MG63 (cell line): Measurements from ENCODE around the gene SP2. TPM values are rescaled to one million over a fixed set of nuclear protein-coding genes. Genes with fewer than 3 reads are reported as not detected.

ENCODE experiments used
- DNase-seq: peaks from one replicate; pipeline ENCODE4 v3.0.0-alpha.2; 2020
- H3K27me3 ChIP-seq: fragments of 250-450 bp; sonication (Bioruptor Pico); 2 replicates; pipeline ENCODE4 v1.5.1; 2020; ENCODE audit warnings: mild to moderate bottlenecking, moderate library complexity
- H3K36me3 ChIP-seq: fragments of 250-450 bp; sonication (Bioruptor Pico); 2 replicates; pipeline ENCODE4 v1.5.1; 2020; ENCODE audit warnings: mild to moderate bottlenecking, moderate library complexity
- H3K4me3 ChIP-seq: fragments of 250-450 bp; sonication (Bioruptor Pico); 2 replicates; pipeline ENCODE4 v1.5.1; 2020; ENCODE audit warnings: mild to moderate bottlenecking, moderate library complexity
- H3K9me3 ChIP-seq: fragments of 250-450 bp; sonication (Bioruptor Pico); 2 replicates; pipeline ENCODE4 v1.5.1; 2020; ENCODE audit warnings: mild to moderate bottlenecking, moderate library complexity
- total RNA-seq: library from RNA; depleted of rRNA; stranded (reverse); fragments of >200 nt; shearing (Covaris generic); gene quantifications from 2 replicates; pipeline ENCODE4 v1.2.3, GENCODE V29; 2014; ENCODE audit warnings: low replicate concordance

SP2 gene
- total RNA-seq, 1 experiment from 2014 or later: 2.3 TPM

- Histone ChIP-seq H3K4me3 (peak overlapping the region; percentile 29), H3K27me3 (no peaks in the 10 kb centered on the region), H3K9me3 (no peaks in the 10 kb centered on the region), H3K36me3 (no peaks in the 10 kb centered on the region)
- DNase-seq: peak; percentile 83
Measured at GRCh38 chr17:47882247-47882646, 13.8 kb upstream of the SP2 start.

- H3K4me3 ChIP-seq: peak overlapping the region; percentile 29
- H3K27me3 ChIP-seq: no peaks in the 10 kb centered on the region
- no peaks in the 10 kb centered on the region for H3K36me3 ChIP-seq
- no peaks in the 10 kb centered on the region for H3K9me3 ChIP-seq
- no peak for DNase-seq
Measured at GRCh38 chr17:47882695-47883588, 13.1 kb upstream of the SP2 start.

DNA sequence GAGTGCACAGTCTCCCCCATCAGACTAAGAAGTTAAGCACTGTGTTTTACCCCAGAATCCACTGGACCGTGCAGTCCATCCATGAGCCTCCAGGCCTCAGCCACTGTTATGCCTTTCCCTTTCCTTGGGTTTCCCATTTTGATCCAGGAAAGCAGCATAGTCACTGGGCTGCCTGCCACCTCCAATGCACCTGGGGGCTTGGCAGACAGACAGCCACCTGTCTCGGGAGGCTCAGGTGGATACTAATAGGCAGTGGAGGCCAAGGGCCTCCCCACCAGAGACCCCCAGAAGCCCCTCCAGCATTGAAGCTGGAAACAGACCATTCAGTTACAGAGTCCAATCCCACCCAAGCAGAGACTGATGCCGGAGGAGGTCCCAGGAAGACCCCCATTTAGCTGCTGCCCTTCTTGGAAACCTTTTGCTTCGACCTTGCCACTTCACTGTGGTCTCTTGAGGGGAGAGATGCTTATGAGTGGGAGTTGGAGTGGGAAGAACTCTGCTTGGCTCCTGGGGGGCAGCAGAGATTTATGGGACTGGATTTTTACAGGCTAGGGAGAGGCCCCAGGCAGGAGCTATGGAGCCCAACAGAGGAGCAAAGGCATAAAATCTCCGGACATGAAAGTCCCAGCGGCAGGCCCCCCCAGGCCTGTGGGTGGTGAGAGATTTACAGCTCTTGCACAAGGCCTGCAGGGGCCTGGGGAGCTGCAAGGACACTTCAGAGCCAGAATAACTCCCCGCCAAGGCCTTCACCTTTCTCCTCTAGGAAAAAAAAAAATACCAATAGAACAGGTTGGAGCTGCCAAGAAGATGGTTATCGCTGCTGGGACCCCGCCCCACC is 12.2 kb upstream of the SP2 start:
- no peaks in the 10 kb centered on the region for H3K36me3 ChIP-seq
- H3K9me3 ChIP-seq: no peaks in the 10 kb centered on the region
- no peak overlapping the region for H3K4me3 ChIP-seq
- no peak for DNase-seq
- H3K27me3 ChIP-seq: no peaks in the 10 kb centered on the region

DNA sequence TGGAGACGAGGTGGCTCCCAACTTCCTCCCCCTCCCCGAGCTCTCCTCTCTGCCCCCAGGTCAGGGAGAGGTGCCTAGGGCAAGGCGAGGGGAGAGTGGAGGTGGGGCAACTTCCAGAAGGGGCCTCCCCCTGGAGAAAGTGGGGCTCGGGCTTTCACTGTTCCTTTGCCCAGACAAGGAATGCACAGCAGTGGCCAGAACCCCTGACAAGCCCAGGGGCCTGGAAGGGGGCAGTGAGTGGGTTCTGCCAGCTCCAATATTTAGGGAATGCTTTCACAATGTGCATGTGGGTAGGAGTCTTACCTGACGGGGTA is 11.7 kb upstream of the SP2 start:
- Histone ChIP-seq H3K36me3 (no peaks in the 10 kb centered on the region), H3K9me3 (no peaks in the 10 kb centered on the region), H3K27me3 (no peaks in the 10 kb centered on the region), H3K4me3 (no peak overlapping the region)
- no peak for DNase-seq

- no peaks in the 10 kb centered on the region for H3K27me3 ChIP-seq
- no peak for DNase-seq
Measured at GRCh38 chr17:47884905-47885730, 10.9 kb upstream of the SP2 start.

GRCh38 chr17:47888293-47888692 is 7.7 kb upstream of the SP2 start:
- no peak for DNase-seq
- H3K36me3 ChIP-seq: no peaks in the 10 kb centered on the region
- no peaks in the 10 kb centered on the region for H3K9me3 ChIP-seq
- H3K4me3 ChIP-seq: no peak overlapping the region
- H3K27me3 ChIP-seq: no peaks in the 10 kb centered on the region

More at GRCh38 chr17:47884905-47885730, 10.9 kb upstream of the SP2 start:
- no peaks in the 10 kb centered on the region for H3K36me3 ChIP-seq
- no peaks in the 10 kb centered on the region for H3K9me3 ChIP-seq
- H3K4me3 ChIP-seq: no peak overlapping the region

DNA sequence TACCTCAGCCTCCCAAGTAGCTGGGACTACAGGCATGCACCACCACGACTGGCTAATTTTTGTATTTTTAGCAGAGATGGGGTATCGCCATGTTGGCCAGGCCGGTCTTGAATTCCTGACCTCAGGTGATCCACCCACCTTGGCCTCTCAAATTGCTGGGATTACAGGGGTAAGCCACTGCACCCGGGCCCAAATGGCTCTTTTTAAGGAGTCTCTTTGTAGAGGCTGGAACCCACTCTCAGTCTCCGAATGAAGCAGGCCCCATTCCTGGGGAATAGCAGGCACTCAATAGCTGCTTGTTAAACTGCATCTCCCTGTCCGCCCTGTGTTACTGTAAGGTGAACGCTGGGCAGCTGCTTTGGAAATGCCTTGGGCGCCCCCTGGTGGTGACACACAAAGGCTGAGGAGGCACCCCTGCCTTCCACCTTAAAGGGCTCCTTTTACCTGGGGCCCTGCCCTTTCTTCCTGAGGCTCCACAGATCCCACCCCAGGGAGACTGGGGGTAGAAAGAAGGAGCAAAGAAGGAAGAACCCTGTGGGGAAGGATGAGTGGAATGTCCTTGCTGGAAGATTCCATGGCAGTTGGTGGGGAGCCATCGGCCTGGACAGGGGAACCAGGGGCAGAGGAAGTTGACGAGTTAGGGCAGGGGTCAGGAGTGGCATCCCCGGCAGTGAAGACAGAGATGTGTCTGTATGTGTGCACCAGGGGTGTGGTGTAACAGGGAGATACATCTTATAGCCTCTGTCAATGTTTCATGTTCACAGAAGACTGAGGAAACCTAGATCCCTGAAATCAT is 6.1 kb upstream of the SP2 start:
- Histone ChIP-seq H3K9me3 (no peaks in the 10 kb centered on the region), H3K27me3 (no peaks in the 10 kb centered on the region), H3K36me3 (no peaks in the 10 kb centered on the region), H3K4me3 (no peak overlapping the region)
- DNase-seq: peak; percentile 74

DNA sequence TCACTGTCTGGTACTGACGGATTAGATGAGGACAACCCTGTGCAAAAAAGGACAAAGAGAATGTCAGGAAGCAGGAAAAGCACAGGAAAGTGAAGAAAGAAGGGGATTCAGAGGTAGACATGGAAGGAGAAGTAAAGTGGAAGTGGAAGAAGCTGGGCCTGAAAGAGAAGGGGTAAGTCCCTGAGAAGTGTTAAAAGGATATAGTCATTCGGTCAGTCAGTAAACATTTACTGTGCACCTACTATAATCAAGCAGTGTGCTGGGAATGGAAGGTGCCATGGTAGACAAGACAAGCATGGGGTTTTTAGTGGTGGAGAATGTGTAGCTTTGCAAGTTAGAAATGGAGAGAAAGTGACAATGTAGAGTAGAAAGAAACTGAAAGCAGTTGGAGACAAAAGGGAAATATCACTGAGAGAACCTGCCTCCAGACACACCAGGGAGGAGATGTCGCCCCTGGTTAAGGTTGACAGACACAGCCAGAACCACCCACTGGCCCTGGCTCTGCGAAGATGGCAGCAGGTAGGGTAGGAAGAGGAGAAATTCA is 4.4 kb upstream of the SP2 start:
- no peaks in the 10 kb centered on the region for H3K36me3 ChIP-seq
- H3K4me3 ChIP-seq: no peak overlapping the region
- no peak for DNase-seq
- no peaks in the 10 kb centered on the region for H3K27me3 ChIP-seq
- H3K9me3 ChIP-seq: no peaks in the 10 kb centered on the region

GRCh38 chr17:47894498-47895346 is 1.3 kb upstream of the SP2 start:
- H3K27me3 ChIP-seq: no peaks in the 10 kb centered on the region
- H3K36me3 ChIP-seq: peaks cover 13% of the 10 kb centered on the region
- DNase-seq: no peak
- no peaks in the 10 kb centered on the region for H3K9me3 ChIP-seq
- H3K4me3 ChIP-seq: peak overlapping the region; percentile 91

GRCh38 chr17:47895347-47895855 is 635 bp upstream of the SP2 start:
- Histone ChIP-seq H3K27me3 (no peaks in the 10 kb centered on the region), H3K9me3 (no peaks in the 10 kb centered on the region), H3K36me3 (peaks cover 13% of the 10 kb centered on the region), H3K4me3 (peak overlapping the region; percentile 91)
- peak; percentile 27 for DNase-seq

GRCh38 chr17:47896672-47897490 is 845 bp downstream of the SP2 start:
- no peaks in the 10 kb centered on the region for H3K9me3 ChIP-seq
- H3K36me3 ChIP-seq: peaks cover 13% of the 10 kb centered on the region
- no peaks in the 10 kb centered on the region for H3K27me3 ChIP-seq
- peak overlapping the region; percentile 80 for H3K4me3 ChIP-seq
- DNase-seq: no peak

- DNase-seq: no peak
Measured at GRCh38 chr17:47897561-47897960, 1.5 kb downstream of the SP2 start.

DNA sequence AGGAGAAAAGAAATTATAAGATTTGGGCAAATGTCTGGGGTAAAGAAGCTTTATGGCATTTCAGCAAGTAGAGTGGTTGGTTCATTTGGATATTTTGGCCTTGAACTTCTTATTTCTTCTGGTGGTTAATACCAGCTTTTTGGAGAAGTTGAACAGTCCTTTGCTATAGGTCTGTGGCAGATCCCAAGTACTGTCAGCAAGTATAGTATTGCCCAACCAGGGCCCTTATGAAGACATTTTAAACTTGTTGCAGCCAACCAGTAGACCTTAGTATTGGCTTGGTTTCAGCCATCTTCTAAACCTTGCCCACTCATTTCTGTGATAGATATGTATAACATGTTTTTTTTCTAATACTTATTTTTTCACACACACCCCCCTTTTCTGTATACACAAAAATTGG is 2.2 kb downstream of the SP2 start:
- Histone ChIP-seq H3K27me3 (no peaks in the 10 kb centered on the region), H3K36me3 (peaks cover 13% of the 10 kb centered on the region), H3K4me3 (no peak overlapping the region), H3K9me3 (no peaks in the 10 kb centered on the region)
- no peak for DNase-seq

More at GRCh38 chr17:47897561-47897960, 1.5 kb downstream of the SP2 start:
- peaks cover 13% of the 10 kb centered on the region for H3K36me3 ChIP-seq
- H3K27me3 ChIP-seq: no peaks in the 10 kb centered on the region
- H3K4me3 ChIP-seq: peak overlapping the region; percentile 80
- no peaks in the 10 kb centered on the region for H3K9me3 ChIP-seq

- no peaks in the 10 kb centered on the region for H3K9me3 ChIP-seq
- DNase-seq: no peak
- no peak overlapping the region for H3K4me3 ChIP-seq
- H3K27me3 ChIP-seq: no peaks in the 10 kb centered on the region
- peaks cover 17% of the 10 kb centered on the region for H3K36me3 ChIP-seq
Measured at GRCh38 chr17:47899643-47900042, 3.6 kb downstream of the SP2 start.
